Stimulated activated CD8-positive, alpha-beta memory T cell treated with anti-CD3 and anti-CD28 coated beads, Interleukin-15, amount 100 ng/mL, for 4 hours (primary cell): ENCODE results near the gene ARHGEF2.

Experiments used
- DNase-seq, 2 donors: peaks; one replicate each; pipeline ENCODE4 v3.0.0-alpha.2; 2020; ENCODE audit warnings: low read depth in 2 of 2

The ARHGEF2 gene

GRCh38 chr1:155971910-155972809, 6.2 kb downstream of the ARHGEF2 start:
- DNase-seq = no peak

GRCh38 chr1:155970531-155971167, 7.7 kb downstream of the ARHGEF2 start:
- no peak for DNase-seq

- no peak for DNase-seq
Measured at GRCh38 chr1:155969377-155969791, 9.0 kb downstream of the ARHGEF2 start.

GRCh38 chr1:155968670-155969069, 9.7 kb downstream of the ARHGEF2 start:
- DNase-seq = no peak

GRCh38 chr1:155968051-155968400, 10.3 kb downstream of the ARHGEF2 start:
- no peak for DNase-seq

GRCh38 chr1:155967341-155968050, 10.9 kb downstream of the ARHGEF2 start:
- DNase-seq = no peak

- no peak for DNase-seq
Measured at GRCh38 chr1:155966750-155967149, 11.6 kb downstream of the ARHGEF2 start.

- no peak for DNase-seq
Measured at GRCh38 chr1:155966135-155966534, 12.2 kb downstream of the ARHGEF2 start.

GRCh38 chr1:155964193-155964592, 14.2 kb downstream of the ARHGEF2 start:
- DNase-seq = no peak

GRCh38 chr1:155962599-155963211, 15.6 kb downstream of the ARHGEF2 start:
- DNase-seq = no peak

- DNase-seq = no peak
Measured at GRCh38 chr1:155961937-155962336, 16.4 kb downstream of the ARHGEF2 start.

- DNase-seq = no peak
Measured at GRCh38 chr1:155960081-155960745, 18.1 kb downstream of the ARHGEF2 start.

- no peak for DNase-seq
Measured at GRCh38 chr1:155957411-155957915, 20.9 kb downstream of the ARHGEF2 start.

GRCh38 chr1:155954645-155955044, 23.7 kb downstream of the ARHGEF2 start:
- DNase-seq = no peak

GRCh38 chr1:155952505-155952890, 25.8 kb downstream of the ARHGEF2 start:
- no peak for DNase-seq

- no peak for DNase-seq
Measured at GRCh38 chr1:155951753-155952504, 26.4 kb downstream of the ARHGEF2 start.

- DNase-seq = no peak
Measured at GRCh38 chr1:155950829-155951228, 27.5 kb downstream of the ARHGEF2 start.

GRCh38 chr1:155947741-155948140, 30.6 kb downstream of the ARHGEF2 start:
- no peak for DNase-seq

- no peak for DNase-seq
Measured at GRCh38 chr1:155947292-155947691, 31.1 kb downstream of the ARHGEF2 start.

- no peak for DNase-seq
Measured at GRCh38 chr1:155946633-155947219, 31.6 kb downstream of the ARHGEF2 start.
